Body of pancreas (tissue), 4 donors: Measurements from ENCODE around the gene CDKN1A.

Experiments
- POLR2A ChIP-seq, 3 donors: fragments of 450-650 bp; IDR thresholded peaks; one replicate each; pipeline ENCODE4 v1.6.1; 2016; ENCODE audit warnings: antibody characterized with exemption in 3 of 3, mild to moderate bottlenecking in 2 of 3
- TF ChIP-seq, protein P1 (sequence below), 7 experiments: fragments of 450-650 bp in 4 of 7; fragments of 200-600 bp in 3 of 7; sonication (generic) in 3 of 7; IDR thresholded peaks; one replicate each; pipeline ENCODE4 v1.5.1; 2016 to 2019; ENCODE audit warnings: antibody characterized with exemption in 7 of 7

DNA sequence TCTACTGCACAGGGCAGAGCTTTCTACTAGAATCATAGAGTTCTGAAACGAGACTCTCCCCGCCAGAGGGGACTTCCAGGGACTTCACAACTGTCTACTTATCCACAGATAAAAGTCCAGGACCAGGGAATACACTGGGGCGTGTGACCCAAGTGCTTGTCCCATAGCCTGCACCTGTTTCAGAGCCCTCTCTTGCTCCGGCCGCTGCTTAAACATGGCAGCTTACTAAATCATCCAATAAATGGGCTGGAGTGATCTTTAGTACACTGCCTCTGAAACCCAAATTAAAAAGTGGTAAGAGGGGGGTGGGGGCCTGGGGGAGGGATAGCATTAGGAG is 10.2 kb downstream of the CDKN1A start:
- TF ChIP-seq, protein P1, sequence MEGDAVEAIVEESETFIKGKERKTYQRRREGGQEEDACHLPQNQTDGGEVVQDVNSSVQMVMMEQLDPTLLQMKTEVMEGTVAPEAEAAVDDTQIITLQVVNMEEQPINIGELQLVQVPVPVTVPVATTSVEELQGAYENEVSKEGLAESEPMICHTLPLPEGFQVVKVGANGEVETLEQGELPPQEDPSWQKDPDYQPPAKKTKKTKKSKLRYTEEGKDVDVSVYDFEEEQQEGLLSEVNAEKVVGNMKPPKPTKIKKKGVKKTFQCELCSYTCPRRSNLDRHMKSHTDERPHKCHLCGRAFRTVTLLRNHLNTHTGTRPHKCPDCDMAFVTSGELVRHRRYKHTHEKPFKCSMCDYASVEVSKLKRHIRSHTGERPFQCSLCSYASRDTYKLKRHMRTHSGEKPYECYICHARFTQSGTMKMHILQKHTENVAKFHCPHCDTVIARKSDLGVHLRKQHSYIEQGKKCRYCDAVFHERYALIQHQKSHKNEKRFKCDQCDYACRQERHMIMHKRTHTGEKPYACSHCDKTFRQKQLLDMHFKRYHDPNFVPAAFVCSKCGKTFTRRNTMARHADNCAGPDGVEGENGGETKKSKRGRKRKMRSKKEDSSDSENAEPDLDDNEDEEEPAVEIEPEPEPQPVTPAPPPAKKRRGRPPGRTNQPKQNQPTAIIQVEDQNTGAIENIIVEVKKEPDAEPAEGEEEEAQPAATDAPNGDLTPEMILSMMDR (IDR thresholded peaks at IDR 0.05) = no peak
- no peak for TF ChIP-seq POLR2A (IDR thresholded peaks at IDR 0.05)
